HFF-Myc (cell line): ENCODE data around the gene TP53.

ENCODE experiments used
- DNase-seq: peaks from one replicate; pipeline ENCODE4 v3.0.0-alpha.2; 2011; ENCODE audit warnings: low read depth; ENCODE audit errors: extremely low read depth
- H3K4me3 ChIP-seq: replicated peaks from 2 replicates; pipeline ENCODE4 v1.5.1; 2011; ENCODE audit warnings: low read depth, mild to moderate bottlenecking, control low read depth, low read length
- TF ChIP-seq, protein P1 (sequence below): IDR thresholded peaks from 2 replicates; pipeline ENCODE4 v1.5.1; 2012; ENCODE audit warnings: mild to moderate bottlenecking, low read depth, low read length, control low read depth; ENCODE audit errors: missing control alignments

Gene TP53

DNA sequence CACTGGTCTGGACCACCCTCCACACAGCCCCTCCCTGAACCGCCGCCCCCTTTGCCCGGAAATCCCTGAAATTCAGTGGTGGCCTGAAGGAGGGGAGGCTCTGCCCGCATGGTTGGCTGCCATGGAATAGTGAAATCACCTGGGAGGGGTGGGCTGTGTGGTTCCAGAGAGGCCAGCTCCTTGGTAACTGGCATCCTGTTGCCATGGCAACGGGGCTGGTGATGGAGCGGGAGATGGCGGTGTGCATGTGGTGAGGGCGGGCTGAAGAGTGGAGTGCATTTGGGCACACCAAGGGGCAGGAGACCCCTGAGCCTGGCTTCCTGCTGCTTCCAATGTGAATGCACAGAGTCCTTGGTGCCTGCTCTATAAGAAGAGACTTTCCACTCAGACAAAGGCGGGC, 20.2 kb upstream of the TP53 start:
- TF ChIP-seq, protein P1, sequence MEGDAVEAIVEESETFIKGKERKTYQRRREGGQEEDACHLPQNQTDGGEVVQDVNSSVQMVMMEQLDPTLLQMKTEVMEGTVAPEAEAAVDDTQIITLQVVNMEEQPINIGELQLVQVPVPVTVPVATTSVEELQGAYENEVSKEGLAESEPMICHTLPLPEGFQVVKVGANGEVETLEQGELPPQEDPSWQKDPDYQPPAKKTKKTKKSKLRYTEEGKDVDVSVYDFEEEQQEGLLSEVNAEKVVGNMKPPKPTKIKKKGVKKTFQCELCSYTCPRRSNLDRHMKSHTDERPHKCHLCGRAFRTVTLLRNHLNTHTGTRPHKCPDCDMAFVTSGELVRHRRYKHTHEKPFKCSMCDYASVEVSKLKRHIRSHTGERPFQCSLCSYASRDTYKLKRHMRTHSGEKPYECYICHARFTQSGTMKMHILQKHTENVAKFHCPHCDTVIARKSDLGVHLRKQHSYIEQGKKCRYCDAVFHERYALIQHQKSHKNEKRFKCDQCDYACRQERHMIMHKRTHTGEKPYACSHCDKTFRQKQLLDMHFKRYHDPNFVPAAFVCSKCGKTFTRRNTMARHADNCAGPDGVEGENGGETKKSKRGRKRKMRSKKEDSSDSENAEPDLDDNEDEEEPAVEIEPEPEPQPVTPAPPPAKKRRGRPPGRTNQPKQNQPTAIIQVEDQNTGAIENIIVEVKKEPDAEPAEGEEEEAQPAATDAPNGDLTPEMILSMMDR: no peak
- no peak overlapping the region for H3K4me3 ChIP-seq
- DNase-seq: no peak

DNA sequence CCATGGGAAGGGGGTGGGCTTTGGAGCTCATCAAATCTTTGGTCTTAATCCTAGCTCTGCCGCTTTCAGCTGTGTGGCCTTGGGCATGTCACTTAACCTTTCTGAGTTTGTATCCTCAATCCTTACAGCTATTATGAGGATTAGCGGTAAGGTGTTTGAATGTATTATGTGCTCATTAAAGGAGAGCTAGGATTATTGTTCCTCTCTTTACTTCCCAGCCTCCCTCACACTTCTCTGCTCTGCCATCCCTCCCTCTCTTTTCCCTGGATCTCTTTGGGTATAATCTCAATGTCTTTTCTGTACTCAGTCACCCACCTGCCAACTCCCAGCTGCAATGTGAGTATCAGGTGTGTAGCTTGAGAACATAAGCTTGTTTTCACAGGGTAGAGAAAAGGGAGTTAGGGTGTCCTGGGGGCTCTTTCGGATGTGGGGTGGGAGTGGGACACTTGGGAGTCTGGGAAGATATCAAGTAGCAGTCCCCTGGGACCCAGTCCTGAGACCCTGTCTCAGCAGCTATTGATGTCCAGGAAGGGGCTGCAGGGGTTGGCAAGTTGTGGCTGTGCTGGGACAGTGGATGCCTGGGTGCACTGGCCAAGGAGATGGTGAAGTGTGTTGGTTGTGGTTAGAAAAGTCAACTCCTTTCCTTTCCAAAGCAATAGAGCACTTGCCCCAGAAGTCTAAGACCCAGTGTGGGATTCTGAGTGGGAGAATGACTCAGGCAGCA, 19.5 kb upstream of the TP53 start:
- no peak overlapping the region for H3K4me3 ChIP-seq
- DNase-seq: no peak
- TF ChIP-seq, protein P1: no peak

DNA sequence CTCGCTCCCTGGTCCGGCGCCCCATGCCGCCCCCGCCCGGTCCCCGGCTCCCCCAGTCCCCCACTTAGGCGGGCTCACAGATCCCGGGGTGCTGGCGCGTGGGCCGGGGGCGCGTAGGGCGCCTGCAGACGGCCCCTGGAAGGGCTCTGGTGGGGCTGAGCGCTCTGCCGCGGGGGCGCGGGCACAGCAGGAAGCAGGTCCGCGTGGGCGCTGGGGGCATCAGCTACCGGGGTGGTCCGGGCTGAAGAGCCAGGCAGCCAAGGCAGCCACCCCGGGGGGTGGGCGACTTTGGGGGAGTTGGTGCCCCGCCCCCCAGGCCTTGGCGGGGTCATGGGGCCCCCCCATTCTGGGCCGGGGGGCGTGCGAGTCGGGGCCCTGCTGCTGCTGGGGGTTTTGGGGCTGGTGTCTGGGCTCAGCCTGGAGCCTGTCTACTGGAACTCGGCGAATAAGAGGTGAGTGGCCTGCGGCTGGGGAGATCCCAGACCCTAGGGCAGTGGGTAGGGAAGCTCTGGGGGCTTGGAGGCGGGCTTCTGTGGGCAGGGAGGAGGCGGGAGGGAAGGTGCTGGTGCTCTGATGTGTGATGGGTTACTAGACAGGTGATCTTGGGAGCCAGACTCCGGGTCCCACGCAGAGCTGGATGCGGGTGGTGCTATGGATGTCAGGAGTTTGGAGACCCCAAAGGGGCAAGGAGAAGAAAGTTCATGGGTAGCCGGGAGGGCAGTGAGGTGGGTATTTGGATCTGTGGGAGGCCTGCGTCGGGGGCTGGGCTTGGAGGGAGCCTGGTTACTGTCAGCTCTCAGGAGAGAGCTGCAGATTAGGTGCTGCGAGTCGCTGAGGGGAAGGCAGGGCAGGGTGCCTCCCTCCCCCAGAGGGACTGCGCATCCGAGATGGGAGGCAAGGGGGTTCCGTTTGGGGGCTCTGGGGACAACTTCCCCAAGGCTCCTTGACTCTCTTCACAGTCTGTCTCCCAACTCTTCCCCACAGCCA, 18.3 kb upstream of the TP53 start:
- peak overlapping the region; percentile 56 for H3K4me3 ChIP-seq
- TF ChIP-seq, protein P1: no peak
- no peak for DNase-seq

DNA sequence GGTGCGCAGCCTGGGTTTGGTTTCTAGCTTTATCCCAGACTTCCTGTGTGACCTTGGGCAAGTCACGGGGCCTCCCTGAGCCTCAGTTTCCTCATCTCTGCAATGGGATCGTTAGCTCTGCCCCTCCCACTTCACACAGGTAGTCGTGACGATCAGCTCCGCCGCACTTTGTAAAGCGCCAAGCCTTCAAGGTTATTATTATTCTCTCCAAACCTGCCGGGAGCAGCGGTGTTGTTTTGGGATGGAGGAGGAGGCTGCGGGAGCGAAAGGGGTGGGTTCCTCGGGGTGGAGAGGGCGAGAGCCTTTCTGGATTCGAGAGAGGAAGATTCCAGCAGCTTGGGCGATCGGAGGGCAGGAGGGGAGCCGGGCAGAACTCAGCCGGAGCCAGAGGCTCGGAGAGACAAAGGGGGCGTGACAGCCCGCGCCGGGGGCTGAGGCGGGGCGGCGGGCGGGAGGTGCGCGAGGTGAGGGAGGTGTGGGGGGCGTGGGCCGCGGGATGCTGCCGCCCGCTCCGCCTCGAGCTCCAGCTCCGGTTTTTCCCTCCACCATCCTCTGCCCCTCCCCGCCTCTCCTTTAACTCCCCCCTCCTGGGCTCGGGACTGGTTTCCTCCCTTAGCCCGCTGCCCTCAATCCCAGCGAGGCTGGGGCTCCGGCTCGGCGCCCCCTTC, 17.4 kb upstream of the TP53 start, which contains the start of gene EFNB3:
TSS of gene EFNB3 (plus strand) at position 602 of the 668 bp plus-strand sequence. CDS start 397 bp downstream, outside the sequence.
- peak within 1 kb of the TSS; percentile 56 for H3K4me3 ChIP-seq
- no peak for DNase-seq
- TF ChIP-seq, protein P1: no peak

DNA sequence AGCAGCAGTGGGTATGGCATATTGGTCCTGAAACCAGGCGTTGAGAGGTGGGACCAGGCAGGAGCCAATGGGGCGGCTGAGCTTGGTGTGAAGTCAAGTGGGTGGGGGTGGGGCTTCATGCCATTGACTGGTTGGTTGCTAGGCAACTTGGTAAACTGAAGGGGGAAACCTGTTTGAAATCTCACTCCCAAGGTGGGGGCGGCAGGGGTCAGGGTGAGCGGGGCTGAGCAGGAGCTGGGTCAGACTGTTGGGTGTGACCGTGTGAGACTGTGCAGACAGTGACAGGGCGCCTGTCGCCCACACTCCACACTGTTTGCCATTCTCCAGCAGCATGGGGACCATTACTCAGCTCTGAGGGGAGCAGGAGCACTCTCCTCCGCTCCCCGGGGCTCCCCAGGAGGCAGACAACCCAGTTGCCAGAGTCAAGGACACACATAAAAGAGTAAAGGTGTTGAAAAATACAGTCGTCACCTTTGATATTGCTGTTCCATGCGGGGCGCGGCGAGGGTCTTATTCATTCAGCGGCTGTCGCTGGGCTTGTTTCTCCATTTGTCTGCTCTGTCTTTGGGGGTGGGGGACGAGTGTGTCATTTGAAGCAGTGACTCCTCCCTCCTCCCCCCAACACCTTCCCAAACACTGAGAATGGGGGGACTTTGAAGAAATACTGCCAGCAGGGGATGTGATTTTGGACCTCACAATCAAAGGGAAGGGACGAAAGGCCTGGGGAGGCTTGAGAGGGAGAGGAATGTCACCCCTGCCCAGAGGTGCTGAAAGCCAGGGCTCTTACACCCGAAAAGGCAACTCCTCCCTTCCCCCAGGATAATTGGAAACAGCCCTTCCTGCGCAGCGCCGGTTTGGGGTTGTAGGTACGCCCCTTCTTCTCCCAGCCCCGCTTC, 16.5 kb upstream of the TP53 start:
- TF ChIP-seq, protein P1: no peak
- peak overlapping the region; percentile 56 for H3K4me3 ChIP-seq
- peak; percentile 56 for DNase-seq
